Stimulated activated CD8-positive, alpha-beta memory T cell treated with anti-CD3 and anti-CD28 coated beads, Interleukin-15, amount 100 ng/mL, for 4 hours (primary cell): Measurements from ENCODE around the gene TSC22D4.
A peak's percentile ranks its signal among the peaks of the same experiment; 100 is the strongest.

Source experiments
- DNase-seq, 2 donors: peaks; one replicate each; pipeline ENCODE4 v3.0.0-alpha.2; 2020; ENCODE audit warnings: low read depth in 2 of 2

Gene TSC22D4

GRCh38 chr7:100492738-100493475 lies 13.9 kb upstream of the TSC22D4 start:
- DNase-seq, result no peak

- no peak for DNase-seq
These were observed 12.2 kb upstream of the TSC22D4 start for GRCh38 chr7:100491192-100491578.

GRCh38 chr7:100490483-100491191 lies 11.6 kb upstream of the TSC22D4 start:
- DNase-seq, result no peak

GRCh38 chr7:100489824-100490223 lies 10.8 kb upstream of the TSC22D4 start:
- DNase-seq, result no peak

- DNase-seq, result no peak
These were observed 10.1 kb upstream of the TSC22D4 start for GRCh38 chr7:100489121-100489520.

- DNase-seq, result no peak
These were observed 9.5 kb upstream of the TSC22D4 start for GRCh38 chr7:100488333-100489095.

GRCh38 chr7:100486753-100487446 lies 7.9 kb upstream of the TSC22D4 start:
- DNase-seq, result no peak

- no peak for DNase-seq
These were observed 7.2 kb upstream of the TSC22D4 start for GRCh38 chr7:100486111-100486636.

GRCh38 chr7:100485471-100485876 lies 6.5 kb upstream of the TSC22D4 start:
- no peak for DNase-seq

GRCh38 chr7:100484673-100485045 lies 5.6 kb upstream of the TSC22D4 start:
- no peak for DNase-seq

GRCh38 chr7:100483722-100484672 lies 5.0 kb upstream of the TSC22D4 start, which contains the start of gene NYAP1:
Gene NYAP1, plus strand, starts transcription at chr7:100483927. Its CDS starts 1,385 bp downstream, at chr7:100485312.
- DNase-seq, result peak in 1 of 2 donors; percentile 28

GRCh38 chr7:100483090-100483721 lies 4.2 kb upstream of the TSC22D4 start:
- peak; percentile 55 to 68 for DNase-seq

GRCh38 chr7:100482728-100483089 lies 3.7 kb upstream of the TSC22D4 start:
- no peak for DNase-seq

- no peak for DNase-seq
These were observed 2.5 kb upstream of the TSC22D4 start for GRCh38 chr7:100481466-100481865.

- DNase-seq, result no peak
These were observed 1.1 kb downstream of the TSC22D4 start for GRCh38 chr7:100477871-100478267.

GRCh38 chr7:100476903-100477870 lies 1.8 kb downstream of the TSC22D4 start:
- DNase-seq, result no peak

- no peak for DNase-seq
These were observed 2.8 kb downstream of the TSC22D4 start for GRCh38 chr7:100476101-100476780.

- DNase-seq, result no peak
These were observed 3.5 kb downstream of the TSC22D4 start for GRCh38 chr7:100475549-100475948.
